HG02571 (cell line): Measurements from ENCODE around the gene DNAJC15.
A peak's percentile ranks its signal among the peaks of the same experiment; 100 is the strongest.
"Not testable (repeated sequence)": the region's sequence is repeated elsewhere in the genome, so short reads cannot be mapped to it uniquely, and the experiment has no call there.

Experiments
- ATAC-seq: cut with Tn5 transposase; IDR thresholded peaks from one replicate; pipeline ENCODE4 v1.9.1; 2021; ENCODE audit warnings: mild to moderate bottlenecking, moderate library complexity; ENCODE audit not compliant: unreplicated experiment

Gene DNAJC15

DNA sequence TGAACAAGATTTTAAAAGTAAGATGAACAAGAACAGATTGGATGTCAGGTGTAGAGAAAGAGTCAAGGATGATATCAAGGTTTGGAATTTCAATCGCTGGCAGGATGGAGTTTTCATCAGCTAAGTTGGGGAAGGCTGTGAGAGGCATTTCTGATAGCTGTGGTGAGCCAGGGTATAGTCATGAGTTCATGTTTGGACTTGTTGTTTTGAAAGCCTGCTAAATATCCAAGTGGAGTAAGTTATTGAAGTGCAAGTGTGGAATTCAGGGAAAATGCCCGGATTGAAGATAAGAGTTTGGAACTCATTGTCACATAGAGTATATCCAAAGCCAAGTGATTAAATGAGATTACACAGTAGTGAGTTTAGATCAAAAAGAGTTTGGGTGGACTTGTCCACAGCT, 20.4 kb upstream of the DNAJC15 start:
- no peak for ATAC-seq

GRCh38 chr13:43003729-43004128, 19.7 kb upstream of the DNAJC15 start:
- ATAC-seq, result no peak

DNA sequence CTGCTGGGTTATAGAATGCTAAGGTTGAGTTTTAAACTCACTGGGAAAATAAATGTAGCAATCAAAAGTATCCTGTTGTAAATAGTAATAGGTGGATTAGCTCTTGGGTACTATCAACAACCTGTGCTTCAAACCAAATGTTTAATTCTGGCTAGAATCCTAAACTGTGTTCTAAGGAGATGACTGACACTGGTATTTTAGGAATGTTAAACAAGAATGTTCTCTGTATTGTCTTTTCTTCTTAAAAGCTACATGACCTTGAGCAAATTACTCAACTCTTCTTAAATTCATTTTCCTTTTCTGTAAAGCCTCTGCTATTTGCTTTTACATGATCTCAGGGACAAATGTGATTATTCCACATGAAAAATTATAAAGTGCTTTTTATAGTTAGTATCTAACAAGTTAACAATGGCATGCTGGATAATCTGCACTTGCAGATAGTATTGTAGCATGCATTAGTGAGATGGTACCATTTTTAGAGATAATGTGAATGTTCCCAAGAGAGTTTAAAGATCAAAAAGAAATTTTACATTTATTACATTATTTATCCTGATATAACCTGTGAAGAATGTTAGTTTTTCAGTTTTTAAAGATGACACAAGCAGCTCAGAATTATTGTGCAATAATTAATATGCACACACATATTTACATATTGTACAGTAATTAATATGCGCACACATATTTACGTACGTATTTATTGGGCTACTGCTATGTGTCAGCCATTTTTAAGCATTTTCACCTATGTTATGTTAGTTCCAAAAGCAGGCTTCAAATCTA, 17.7 kb upstream of the DNAJC15 start:
- no peak for ATAC-seq

DNA sequence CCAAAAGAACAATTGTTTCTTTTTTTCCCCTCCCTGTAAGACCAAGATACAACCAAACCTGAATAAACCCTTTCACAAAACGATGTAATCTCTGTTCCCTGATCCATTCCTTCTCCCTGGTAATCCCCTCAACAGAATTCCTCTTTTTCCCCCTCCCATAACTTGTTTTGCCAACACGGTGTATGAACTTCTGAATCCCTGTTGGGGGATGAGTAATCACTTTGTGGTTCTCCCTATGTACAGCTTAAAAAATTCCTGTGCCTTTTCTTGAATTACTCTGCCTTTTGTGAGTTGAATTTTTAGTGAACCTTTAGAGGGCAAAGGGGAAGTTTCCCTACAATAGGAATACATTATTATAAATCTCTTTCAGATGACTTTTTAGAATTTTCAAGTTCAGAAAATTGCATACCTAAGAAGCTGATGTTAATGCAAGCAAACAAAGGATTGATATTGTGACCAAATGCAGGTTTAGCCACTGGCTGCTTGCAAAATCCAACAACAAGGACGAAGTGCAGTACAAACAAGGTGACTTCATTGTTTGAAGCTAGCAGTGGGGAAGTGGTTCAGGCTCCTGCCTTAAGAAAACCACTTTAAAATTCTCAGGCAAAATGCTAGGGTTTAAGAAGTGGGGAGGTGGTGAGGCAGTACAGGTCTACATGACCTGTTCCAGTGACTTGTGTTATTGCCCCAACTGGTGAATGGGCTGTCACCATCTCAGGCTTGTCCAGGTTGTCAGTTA, 16.3 kb upstream of the DNAJC15 start:
- ATAC-seq, result no peak

GRCh38 chr13:43008596-43008995, 14.8 kb upstream of the DNAJC15 start:
- ATAC-seq, result no peak

DNA sequence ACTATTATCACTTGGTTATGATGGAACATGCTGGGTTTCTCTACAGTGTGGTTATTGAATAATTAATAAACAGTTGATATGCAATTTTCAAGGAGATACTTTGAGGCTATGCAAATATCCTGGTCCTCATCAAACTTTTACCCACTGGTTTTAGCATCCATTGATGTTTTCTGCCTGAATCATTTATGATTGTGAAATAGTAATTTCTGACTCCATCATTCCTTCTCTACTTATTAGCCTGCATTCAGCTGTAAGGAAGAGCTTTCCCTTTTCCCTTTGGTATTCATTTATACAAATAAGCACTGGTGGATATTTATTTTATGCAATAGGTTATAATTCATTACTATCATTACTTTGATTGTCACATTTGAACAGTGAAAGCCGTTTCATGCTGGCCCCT, 13.9 kb upstream of the DNAJC15 start:
- no peak for ATAC-seq

- ATAC-seq, result no peak
Measured at GRCh38 chr13:43014162-43014561, 9.2 kb upstream of the DNAJC15 start.

DNA sequence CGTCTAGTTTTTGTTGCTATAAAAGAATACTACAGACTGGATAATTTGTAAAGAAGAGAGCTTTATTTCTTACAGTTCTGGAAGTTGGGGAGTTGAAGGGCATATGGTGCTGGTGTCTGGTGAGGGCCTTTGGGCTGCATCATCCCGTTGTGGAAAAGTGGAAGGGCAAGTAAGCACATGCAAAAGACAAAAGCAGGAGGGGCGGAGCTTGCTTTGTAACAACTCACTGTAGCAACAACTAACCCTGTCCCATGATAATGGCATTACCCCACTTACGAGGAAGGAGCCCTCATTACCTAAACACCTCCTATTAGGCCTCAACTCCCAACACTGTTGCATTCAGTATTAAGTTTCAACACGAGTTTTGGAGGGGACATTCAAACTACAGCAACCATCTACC, 7.2 kb upstream of the DNAJC15 start:
- no peak for ATAC-seq

GRCh38 chr13:43019811-43020210, 3.6 kb upstream of the DNAJC15 start:
- ATAC-seq, result no peak

DNA sequence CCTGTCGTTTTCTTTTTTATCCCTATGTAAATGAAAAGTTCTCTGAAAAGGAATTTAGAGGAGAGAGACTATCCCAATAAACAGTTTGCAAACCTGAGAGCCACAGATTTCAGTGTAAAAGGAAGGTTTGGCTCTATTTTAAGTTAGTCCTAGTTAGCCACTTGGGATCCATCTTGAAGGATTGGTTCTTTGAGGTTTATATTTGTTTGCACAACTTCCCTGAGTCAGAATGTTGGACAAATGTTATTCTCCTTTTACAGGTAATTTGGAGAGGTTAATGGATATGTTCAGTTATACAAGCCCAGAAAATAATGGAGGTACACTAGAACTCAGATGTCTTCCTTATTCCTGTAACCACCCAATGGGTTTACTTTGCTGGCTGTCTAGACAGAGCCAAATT, 2.6 kb upstream of the DNAJC15 start:
- ATAC-seq, result no peak

- no peak for ATAC-seq
Measured at GRCh38 chr13:43021926-43022670, 1.3 kb upstream of the DNAJC15 start.

DNA sequence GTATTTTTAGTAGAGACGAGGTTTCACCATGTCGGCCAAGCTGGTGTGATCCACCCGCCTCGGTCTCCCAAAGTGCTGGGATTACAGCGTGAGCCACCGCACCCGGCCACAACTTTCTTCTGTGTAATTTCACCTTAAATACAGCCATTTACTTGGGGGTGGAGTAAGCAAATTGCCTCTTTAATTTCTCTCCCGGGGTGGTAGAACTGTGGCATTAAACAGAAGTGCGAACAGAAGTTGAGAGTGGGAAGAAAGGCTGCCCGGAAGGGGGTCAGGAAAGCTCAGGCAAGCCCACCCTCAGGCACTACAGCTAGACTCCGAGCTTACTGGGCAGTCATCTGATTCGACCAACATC, 475 bp upstream of the DNAJC15 start:
- no peak for ATAC-seq

- ATAC-seq, result no peak
Measured at GRCh38 chr13:43026262-43026661, 2.9 kb downstream of the DNAJC15 start.

DNA sequence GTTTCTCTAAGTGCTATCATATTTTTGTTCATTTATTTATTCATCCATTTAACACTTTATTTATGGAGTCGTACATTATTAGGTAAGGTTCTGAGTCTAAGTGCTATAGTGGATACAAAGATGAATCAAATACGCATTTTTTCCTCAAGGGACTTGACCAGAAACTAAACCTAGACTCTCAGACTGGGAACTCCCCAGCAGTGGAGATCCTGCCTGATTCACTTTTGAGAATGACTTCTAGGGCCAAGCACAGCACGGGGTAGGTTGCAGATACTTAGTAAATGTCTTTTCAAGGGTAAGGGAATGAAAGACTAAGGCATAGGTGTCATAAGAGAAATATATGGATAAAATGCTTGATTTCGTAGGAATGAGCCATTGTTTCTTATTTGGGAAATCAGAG, 7.2 kb downstream of the DNAJC15 start:
- no peak for ATAC-seq

DNA sequence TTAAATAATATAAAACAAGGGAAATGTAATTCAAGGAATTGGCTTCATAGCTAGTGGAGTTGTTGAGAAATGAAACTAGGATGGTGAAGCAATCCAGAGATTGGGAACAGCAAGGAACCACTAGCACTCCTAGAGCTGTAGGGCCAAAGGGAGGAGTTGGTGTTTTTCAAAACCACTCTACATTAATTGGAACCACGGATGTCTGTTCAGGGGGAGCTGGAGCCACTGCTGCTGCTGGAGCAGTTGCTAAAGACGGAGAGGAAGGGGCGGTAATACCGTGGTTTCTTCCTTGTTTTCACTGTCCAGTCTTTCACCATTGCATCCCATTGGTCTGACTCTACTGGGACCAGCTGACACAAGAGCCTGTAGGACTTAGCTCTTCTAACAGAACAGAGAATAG, 8.5 kb downstream of the DNAJC15 start:
- ATAC-seq, result no peak

GRCh38 chr13:43033038-43033437, 9.7 kb downstream of the DNAJC15 start:
- ATAC-seq, result no peak

- no peak for ATAC-seq
Measured at GRCh38 chr13:43036351-43037250, 13.2 kb downstream of the DNAJC15 start.

DNA sequence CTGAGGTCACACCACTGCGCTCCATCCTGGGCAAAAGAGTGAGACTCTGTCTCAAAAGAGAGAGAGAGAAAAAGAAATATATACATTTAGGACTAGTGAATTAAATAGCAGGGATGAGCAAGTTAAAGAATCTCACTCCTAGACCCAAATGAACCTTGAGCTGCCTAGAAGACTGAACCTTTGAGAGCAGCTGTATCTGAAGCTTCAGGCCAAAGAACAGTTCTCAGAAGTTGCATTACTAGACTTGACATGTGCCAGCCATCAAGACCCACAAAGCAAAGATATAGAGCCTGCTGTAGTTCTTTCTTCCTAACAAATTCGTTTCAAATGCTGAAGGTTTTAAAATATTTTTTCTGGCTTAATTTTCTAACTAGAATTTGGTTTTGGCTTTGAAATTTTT, 16.6 kb downstream of the DNAJC15 start:
- ATAC-seq, result no peak

DNA sequence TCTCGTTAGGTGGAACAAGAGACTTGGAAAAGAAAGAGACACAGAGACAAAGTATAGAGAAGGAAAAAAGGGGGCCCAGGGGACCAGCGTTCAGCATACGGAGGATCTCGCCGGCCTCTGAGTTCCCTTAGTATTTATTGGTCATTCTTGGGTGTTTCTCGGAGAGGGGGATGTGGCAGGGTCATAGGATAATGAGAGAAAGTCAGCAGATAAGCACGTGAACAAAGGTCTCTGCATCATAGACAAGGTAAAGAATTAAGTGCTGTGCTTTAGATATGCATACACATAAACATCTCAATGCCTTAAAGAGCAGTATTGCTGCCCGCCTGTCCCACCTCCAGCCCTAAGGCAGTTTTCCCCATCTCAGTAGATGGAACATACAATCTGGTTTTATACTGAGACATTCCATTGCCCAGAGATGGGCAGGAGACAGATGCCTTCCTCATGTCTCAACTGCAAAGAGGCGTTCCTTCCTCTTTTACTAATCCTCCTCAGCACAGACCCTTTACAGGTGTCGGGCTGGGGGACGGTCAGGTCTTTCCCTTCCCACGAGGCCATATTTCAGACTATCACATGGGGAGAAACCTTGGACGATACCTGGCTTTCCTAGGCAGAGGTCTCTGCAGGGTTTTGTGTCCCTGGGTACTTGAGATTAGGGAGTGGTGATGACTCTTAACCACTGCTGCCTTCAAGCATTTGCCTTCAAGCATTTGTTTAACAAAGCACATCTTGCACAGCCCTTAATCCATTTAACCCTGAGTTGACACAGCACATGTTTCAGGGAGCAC, 17.4 kb downstream of the DNAJC15 start:
- ATAC-seq, result not testable (repeated sequence)

DNA sequence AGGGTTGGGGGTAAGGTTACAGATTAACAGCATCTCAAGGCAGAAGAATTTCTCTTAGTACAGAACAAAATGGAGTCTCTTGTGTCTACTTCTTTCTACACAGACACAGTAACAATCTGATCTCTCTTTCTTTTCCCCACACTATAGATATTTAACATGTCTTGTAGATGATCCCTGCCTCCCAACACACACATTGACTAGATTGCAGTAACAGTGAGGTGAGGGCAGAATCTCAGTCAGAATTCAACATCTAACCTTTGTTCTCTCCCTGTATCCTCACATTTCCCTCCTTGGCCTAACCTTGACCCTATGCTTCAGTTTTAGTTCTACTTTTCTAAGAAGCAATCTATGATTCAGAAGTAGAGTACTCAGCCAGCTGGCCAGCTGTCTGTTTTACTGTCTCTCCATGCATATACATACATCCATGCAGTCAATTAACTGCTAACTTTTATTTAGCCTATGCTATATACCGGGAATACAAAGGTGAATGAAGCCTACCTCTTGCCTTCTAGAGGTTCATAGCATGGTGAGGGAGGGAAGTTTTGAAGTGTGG, 18.1 kb downstream of the DNAJC15 start:
- peak; percentile 63 for ATAC-seq
